ENCODE data around the gene VMO1.
A peak's percentile ranks its signal among the peaks of the same experiment; 100 is the strongest.

VMO1 gene

GRCh38 chr17:4795168-4795567, 9.0 kb upstream of the VMO1 start:
- no peaks in the 10 kb centered on the region for H3K27me3 ChIP-seq (ENCODE audit: insufficient read depth, low read depth, severe bottlenecking)
- no peaks in the 10 kb centered on the region for H3K9me3 ChIP-seq (ENCODE audit: severe bottlenecking)
- H3K36me3 ChIP-seq = peaks cover 18% of the 10 kb centered on the region
- no peak for DNase-seq
- TF ChIP-seq, protein P1, sequence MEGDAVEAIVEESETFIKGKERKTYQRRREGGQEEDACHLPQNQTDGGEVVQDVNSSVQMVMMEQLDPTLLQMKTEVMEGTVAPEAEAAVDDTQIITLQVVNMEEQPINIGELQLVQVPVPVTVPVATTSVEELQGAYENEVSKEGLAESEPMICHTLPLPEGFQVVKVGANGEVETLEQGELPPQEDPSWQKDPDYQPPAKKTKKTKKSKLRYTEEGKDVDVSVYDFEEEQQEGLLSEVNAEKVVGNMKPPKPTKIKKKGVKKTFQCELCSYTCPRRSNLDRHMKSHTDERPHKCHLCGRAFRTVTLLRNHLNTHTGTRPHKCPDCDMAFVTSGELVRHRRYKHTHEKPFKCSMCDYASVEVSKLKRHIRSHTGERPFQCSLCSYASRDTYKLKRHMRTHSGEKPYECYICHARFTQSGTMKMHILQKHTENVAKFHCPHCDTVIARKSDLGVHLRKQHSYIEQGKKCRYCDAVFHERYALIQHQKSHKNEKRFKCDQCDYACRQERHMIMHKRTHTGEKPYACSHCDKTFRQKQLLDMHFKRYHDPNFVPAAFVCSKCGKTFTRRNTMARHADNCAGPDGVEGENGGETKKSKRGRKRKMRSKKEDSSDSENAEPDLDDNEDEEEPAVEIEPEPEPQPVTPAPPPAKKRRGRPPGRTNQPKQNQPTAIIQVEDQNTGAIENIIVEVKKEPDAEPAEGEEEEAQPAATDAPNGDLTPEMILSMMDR (IDR thresholded peaks at IDR 0.05; ENCODE audit: low read depth, low read length) = no peak
- H3K27ac ChIP-seq = no peak overlapping the region
- H3K4me3 ChIP-seq (ENCODE audit: low read depth, low read length) = no peak overlapping the region

DNA sequence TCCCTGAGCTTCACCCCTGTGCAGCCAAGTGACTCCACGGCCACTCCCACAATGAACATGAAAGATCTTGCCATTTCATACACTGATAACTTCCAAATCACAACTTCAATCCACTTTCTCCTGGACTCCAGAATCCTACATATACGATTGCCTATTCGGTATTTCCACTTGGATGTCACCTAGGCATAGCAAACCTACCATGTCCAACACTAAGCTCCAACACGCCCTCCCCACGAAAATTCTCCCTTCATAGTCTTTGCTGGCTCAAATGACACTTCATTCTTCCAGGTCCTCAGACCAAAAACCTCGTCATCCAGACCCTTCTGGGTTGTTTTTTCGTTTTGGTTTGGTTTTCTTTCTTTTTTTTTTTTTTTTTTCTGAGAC, 4.5 kb upstream of the VMO1 start:
- DNase-seq = no peak
- Histone ChIP-seq H3K27me3 (ENCODE audit: insufficient read depth, low read depth, severe bottlenecking) (no peaks in the 10 kb centered on the region), H3K36me3 (no peaks in the 10 kb centered on the region), H3K9me3 (ENCODE audit: severe bottlenecking) (no peaks in the 10 kb centered on the region), H3K27ac (no peak overlapping the region; the same call in 1 of the 2 replicates), H3K4me3 (ENCODE audit: low read depth, low read length) (peak overlapping the region; percentile 71)
- TF ChIP-seq, protein P1 (IDR thresholded peaks at IDR 0.05; ENCODE audit: low read depth, low read length) = no peak

DNA sequence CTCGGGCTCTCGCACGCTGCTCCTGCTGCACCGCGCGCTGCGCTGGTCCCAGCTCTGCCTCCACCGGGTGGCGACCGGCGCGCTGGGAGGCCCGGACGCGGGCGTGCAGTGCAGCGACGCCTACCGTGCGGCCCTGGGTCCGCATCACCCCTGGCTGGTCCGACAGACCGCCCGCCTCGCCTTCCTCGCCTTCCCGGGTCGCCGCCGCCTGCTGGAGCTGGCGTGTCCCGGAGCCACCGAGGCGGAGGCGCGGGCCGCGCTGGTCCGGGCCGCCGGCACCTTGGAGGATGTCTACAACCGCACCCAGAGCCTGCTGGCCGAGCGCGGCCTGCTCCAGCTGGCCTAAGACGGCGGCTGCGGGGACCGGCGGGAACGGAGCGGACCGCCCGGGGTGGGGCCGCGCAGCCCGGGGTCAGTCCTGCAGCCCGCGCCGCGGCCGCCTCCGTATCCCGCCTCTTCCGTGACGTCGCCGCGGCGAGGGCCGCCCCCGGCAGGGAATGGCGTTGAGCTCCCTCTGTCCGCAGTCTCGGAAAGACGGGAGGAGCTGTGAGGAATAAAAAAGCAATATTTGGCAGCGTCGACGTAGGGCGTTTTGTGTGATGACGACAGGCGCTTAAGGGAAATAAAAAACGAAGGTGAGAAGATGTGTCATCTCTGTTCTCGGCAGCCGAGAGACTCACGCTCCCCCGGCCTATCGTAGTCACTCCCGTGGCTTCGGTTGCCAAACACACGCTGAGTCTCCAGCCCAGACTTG, 4.0 kb upstream of the VMO1 start:
- peak; percentile 88 for DNase-seq
- H3K4me3 ChIP-seq (ENCODE audit: low read depth, low read length) = peak overlapping the region; percentile 71
- H3K27me3 ChIP-seq (ENCODE audit: insufficient read depth, low read depth, severe bottlenecking) = no peaks in the 10 kb centered on the region
- H3K36me3 ChIP-seq = no peaks in the 10 kb centered on the region
- TF ChIP-seq, protein P1 (IDR thresholded peaks at IDR 0.05; ENCODE audit: low read depth, low read length) = peak; percentile 94
- H3K9me3 ChIP-seq (ENCODE audit: severe bottlenecking) = no peaks in the 10 kb centered on the region
- peak overlapping the region; percentile 99 for H3K27ac ChIP-seq

DNA sequence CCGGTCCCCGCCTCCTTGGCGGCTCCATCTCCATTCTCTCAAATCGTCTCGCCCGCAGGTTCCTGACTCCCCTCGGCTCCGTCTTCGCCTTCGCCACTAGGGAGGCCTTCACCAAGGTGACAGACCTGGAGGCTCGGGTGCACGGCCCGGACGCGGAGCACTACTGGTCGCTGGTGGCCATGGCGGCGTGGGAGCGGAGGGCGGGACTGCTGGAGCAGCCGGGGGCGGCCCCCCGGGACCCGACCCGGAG, 3.5 kb upstream of the VMO1 start:
- no peaks in the 10 kb centered on the region for H3K9me3 ChIP-seq (ENCODE audit: severe bottlenecking)
- peak overlapping the region; percentile 99 for H3K27ac ChIP-seq

DNA sequence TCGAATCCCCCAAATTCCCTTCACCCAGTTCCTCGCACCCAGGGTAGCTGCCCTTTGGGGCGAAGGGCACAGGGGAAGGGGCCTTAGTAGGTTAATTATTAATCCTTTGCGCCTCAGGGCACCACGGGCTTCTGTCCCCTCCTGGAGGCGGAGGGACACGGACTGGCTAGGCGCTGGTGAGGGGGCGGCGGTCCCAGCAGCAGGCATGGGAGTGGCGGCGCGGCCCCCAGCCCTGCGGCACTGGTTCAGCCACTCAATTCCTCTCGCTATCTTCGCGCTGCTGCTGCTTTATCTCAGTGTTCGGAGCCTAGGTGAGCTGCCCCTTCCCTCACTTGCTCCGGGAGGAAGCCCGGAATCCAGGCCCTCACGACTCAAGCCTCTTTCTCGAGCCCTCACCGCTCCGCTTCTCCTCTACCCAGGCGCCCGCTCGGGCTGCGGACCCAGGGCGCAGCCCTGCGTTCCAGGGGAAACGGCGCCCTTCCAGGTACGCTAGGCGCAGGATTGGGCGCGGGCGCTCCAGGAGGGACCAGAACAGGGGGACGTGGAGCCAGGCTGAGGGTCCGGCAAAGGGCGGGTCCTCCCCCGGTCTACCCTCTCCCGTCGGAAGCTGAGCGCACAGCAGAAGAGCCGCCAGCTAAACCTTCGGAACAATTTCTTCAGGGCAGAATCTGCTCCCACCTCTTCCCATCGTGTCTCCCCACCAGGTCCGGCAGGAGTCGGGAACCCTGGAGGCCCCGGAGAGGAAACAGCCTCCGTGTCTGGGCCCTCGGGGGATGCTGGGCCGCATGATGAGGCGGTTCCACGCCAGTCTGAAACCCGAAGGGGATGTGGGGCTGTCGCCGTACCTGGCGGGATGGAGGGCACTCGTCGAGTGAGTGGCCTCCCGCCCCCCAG, 2.9 kb upstream of the VMO1 start, which contains the start of gene GLTPD2:
Gene GLTPD2, plus strand, starts transcription at position 158 of the 894 bp plus-strand sequence. Its CDS starts 48 bp downstream, at position 206.
- H3K27me3 ChIP-seq (ENCODE audit: insufficient read depth, low read depth, severe bottlenecking) = no peaks in the 10 kb centered on the region
- H3K36me3 ChIP-seq = no peaks in the 10 kb centered on the region
- no peaks in the 10 kb centered on the region for H3K9me3 ChIP-seq (ENCODE audit: severe bottlenecking)
- DNase-seq = no peak
- peak within 1 kb of the TSS; percentile 99 for H3K27ac ChIP-seq
- peak within 1 kb of the TSS; percentile 71 for H3K4me3 ChIP-seq (ENCODE audit: low read depth, low read length)
- TF ChIP-seq, protein P1 (IDR thresholded peaks at IDR 0.05; ENCODE audit: low read depth, low read length) = no peak

More for the DNA sequence above, 3.5 kb upstream of the VMO1 start:
- no peak for DNase-seq
- TF ChIP-seq, protein P1 (IDR thresholded peaks at IDR 0.05; ENCODE audit: low read depth, low read length) = no peak
- Histone ChIP-seq H3K36me3 (no peaks in the 10 kb centered on the region), H3K27me3 (ENCODE audit: insufficient read depth, low read depth, severe bottlenecking) (no peaks in the 10 kb centered on the region), H3K4me3 (ENCODE audit: low read depth, low read length) (peak overlapping the region; percentile 71)

All from WERI-Rb-1 (cell line).